SK-N-SH (cell line): ENCODE measurements around the gene NPW. TPM values are rescaled to one million over a fixed set of nuclear protein-coding genes. Genes with fewer than 3 reads are reported as not detected.

ENCODE experiments used
- CTCF ChIA-PET: fragments of 300-600, 350-600 bp; formaldehyde crosslinking; extraction: SDS; loops from one replicate; lab custom pipeline; 2021; lab: Yijun Ruan, JAX
- POLR2A ChIA-PET: fragments of 350-600 bp; sonication (Branson Sonifier 250); formaldehyde crosslinking; extraction: SDS; loops from one replicate; lab custom pipeline; 2020; ENCODE audit warnings: antibody characterized with exemption, inconsistent platforms; lab: Yijun Ruan, JAX
- DNase-seq: peaks from one replicate; pipeline ENCODE4 v3.0.0; 2012
- H2AFZ ChIP-seq: fragments of 200-600 bp; sonication (generic); 2 replicates; pipeline ENCODE4 v1.8.1; 2016; ENCODE audit warnings: antibody characterized with exemption, mild to moderate bottlenecking, low read depth
- H3F3A ChIP-seq: fragments of 200-600 bp; sonication (generic); replicated peaks from 2 replicates; pipeline ENCODE3; 2016; ENCODE audit warnings: antibody characterized with exemption, mild to moderate bottlenecking; ENCODE audit not compliant: insufficient read depth
- H3K27ac ChIP-seq, 2 experiments: fragments of 200-500 bp in 1 of 2; fragments of 200-600 bp in 1 of 2; sonication (Bioruptor generic) in 1 of 2; sonication (generic), shearing (Covaris generic) in 1 of 2; 2 replicates each; pipeline versions ENCODE4 v1.5.1 to v1.6.1; 2014 to 2016; ENCODE audit warnings: low read depth in 2 of 2, inconsistent platforms in 1 of 2, low read length in 1 of 2, mild to moderate bottlenecking in 1 of 2, mixed read lengths in 1 of 2
- H3K27me3 ChIP-seq: fragments of 200-600 bp; sonication (generic), shearing (Covaris generic); 2 replicates; pipeline ENCODE4 v1.6.1; 2016; ENCODE audit warnings: mixed run types; ENCODE audit not compliant: insufficient read depth
- H3K36me3 ChIP-seq, 2 experiments: fragments of 200-500 bp in 1 of 2; fragments of 200-600 bp in 1 of 2; sonication (Bioruptor generic) in 1 of 2; sonication (generic) in 1 of 2; replicated peaks in 1 of 2; 2 replicates each; pipeline versions ENCODE3 to v1.5.1; 2014 to 2016; ENCODE audit warnings: low read length in 1 of 2, mild to moderate bottlenecking in 1 of 2; ENCODE audit not compliant: insufficient read depth in 2 of 2, control insufficient read depth in 1 of 2
- H3K4me1 ChIP-seq, 2 experiments: fragments of 200-500 bp in 1 of 2; fragments of 200-600 bp in 1 of 2; sonication (Bioruptor generic) in 1 of 2; sonication (generic), shearing (Covaris generic) in 1 of 2; 2 replicates each; pipeline versions ENCODE4 v1.5.1 to v1.6.1; 2014 to 2016; ENCODE audit warnings: low read depth in 1 of 2, low read length in 1 of 2, mixed run types in 1 of 2; ENCODE audit not compliant: insufficient read depth in 2 of 2, control insufficient read depth in 1 of 2
- H3K4me2 ChIP-seq: fragments of 200-600 bp; sonication (generic), shearing (Covaris generic); 2 replicates; pipeline ENCODE4 v1.6.1; 2017; ENCODE audit warnings: mixed run types
- H3K4me3 ChIP-seq, 2 experiments: fragments of 200-500 bp in 1 of 2; fragments of 200-600 bp in 1 of 2; sonication (Bioruptor generic) in 1 of 2; sonication (generic), shearing (Covaris generic) in 1 of 2; 2 replicates each; pipeline versions ENCODE4 v1.5.1 to v1.8.1; 2014 to 2016; ENCODE audit warnings: low read depth in 2 of 2, inconsistent platforms in 1 of 2, low read length in 1 of 2, mild to moderate bottlenecking in 1 of 2, mixed read lengths in 1 of 2, moderate library complexity in 1 of 2
- H3K79me2 ChIP-seq: fragments of 200-600 bp; sonication (generic); 2 replicates; pipeline ENCODE4 v1.8.1; 2017; ENCODE audit warnings: mild to moderate bottlenecking; ENCODE audit not compliant: insufficient read depth
- H3K9ac ChIP-seq: fragments of 200-600 bp; sonication (generic); 2 replicates; pipeline ENCODE4 v1.6.1; 2017; ENCODE audit warnings: mixed run types
- H3K9me2 ChIP-seq: fragments of 200-600 bp; sonication (generic); 2 replicates; pipeline ENCODE4 v1.6.1; 2017; ENCODE audit warnings: mixed run types
- H3K9me3 ChIP-seq: fragments of 200-600 bp; sonication (generic); 2 replicates; pipeline ENCODE4 v1.6.1; 2017; ENCODE audit warnings: mixed run types, mild to moderate bottlenecking, moderate library complexity
- H4K20me1 ChIP-seq: fragments of 200-600 bp; sonication (generic); 2 replicates; pipeline ENCODE4 v1.6.1; 2017; ENCODE audit warnings: mild to moderate bottlenecking, mixed run types; ENCODE audit not compliant: insufficient read depth
- CHD2 ChIP-seq: fragments of 150-350 bp; IDR thresholded peaks from 2 replicates; pipeline ENCODE4 v1.6.1; 2018; ENCODE audit warnings: low read length; ENCODE audit not compliant: partially characterized antibody
- CTCF ChIP-seq: fragments of 200-600 bp; sonication (generic); IDR thresholded peaks from 2 replicates; pipeline ENCODE4 v1.6.1; 2017; ENCODE audit warnings: antibody characterized with exemption, mild to moderate bottlenecking, moderate library complexity
- EP300 ChIP-seq, 2 experiments: IDR thresholded peaks; 2 replicates each; pipeline versions ENCODE4 v1.4.0 to v1.6.1; 2012; ENCODE audit warnings: borderline replicate concordance in 1 of 2, low read depth in 1 of 2, low read length in 1 of 2
- EZH2phosphoT487 ChIP-seq: fragments of 200-600 bp; sonication (generic); IDR thresholded peaks from 2 replicates; pipeline ENCODE4 v1.6.1; 2017; ENCODE audit warnings: low read depth, mixed run types, mild to moderate bottlenecking, antibody characterized with exemption, moderate library complexity, borderline replicate concordance
- FOXJ3 ChIP-seq: sonication (generic); formaldehyde crosslinking; IDR thresholded peaks from 2 replicates; pipeline ENCODE4 v1.5.1; 2020; ENCODE audit warnings: mild to moderate bottlenecking, missing genetic modification reagents
- GABPA ChIP-seq: IDR thresholded peaks from 2 replicates; pipeline ENCODE4 v1.4.0; 2012; ENCODE audit warnings: low read depth, mild to moderate bottlenecking
- IRF3 ChIP-seq: fragments of 150-350 bp; IDR thresholded peaks from 2 replicates; pipeline ENCODE4 v1.6.1; 2016; ENCODE audit warnings: mild to moderate bottlenecking, low read depth, low read length
- JUND ChIP-seq: IDR thresholded peaks from 2 replicates; pipeline ENCODE4 v1.4.0; 2012
- MAX ChIP-seq: IDR thresholded peaks from 2 replicates; pipeline ENCODE4 v1.4.0; 2012; ENCODE audit warnings: low read depth
- MEF2A ChIP-seq: IDR thresholded peaks from 2 replicates; pipeline ENCODE4 v1.4.0; 2012; ENCODE audit warnings: low read depth, borderline replicate concordance
- RAD21 ChIP-seq: IDR thresholded peaks from 2 replicates; pipeline ENCODE4 v1.6.1; 2012; ENCODE audit warnings: mild to moderate bottlenecking, low read length
- RCOR1 ChIP-seq: fragments of 150-350 bp; IDR thresholded peaks from 2 replicates; pipeline ENCODE4 v1.6.1; 2017; ENCODE audit warnings: antibody characterized with exemption, low read length
- RFX5 ChIP-seq: IDR thresholded peaks from 2 replicates; pipeline ENCODE4 v1.6.1; 2012; ENCODE audit warnings: mild to moderate bottlenecking, improper control_type of control experiment, low read length
- RXRA ChIP-seq: IDR thresholded peaks from 2 replicates; pipeline ENCODE4 v1.4.0; 2012; ENCODE audit warnings: low read depth, mild to moderate bottlenecking, borderline replicate concordance
- SMC3 ChIP-seq: IDR thresholded peaks from 2 replicates; pipeline ENCODE4 v1.6.1; 2012; ENCODE audit warnings: low read depth, low read length, improper control_type of control experiment
- TAF1 ChIP-seq: IDR thresholded peaks from 2 replicates; pipeline ENCODE4 v1.6.1; 2012; ENCODE audit warnings: low read depth, mild to moderate bottlenecking, low read length, moderate library complexity, borderline replicate concordance
- USF1 ChIP-seq: IDR thresholded peaks from 2 replicates; pipeline ENCODE4 v1.4.0; 2012; ENCODE audit warnings: low read depth, borderline replicate concordance
- WGBS: methylation state at CpG from one replicate; pipeline ENCODE4 v1.1.6; 2017; ENCODE audit warnings: low lambda C conversion rate; 5-methylcytosine and 5-hydroxymethylcytosine counted together
- polyA plus RNA-seq, 3 experiments: library from polyadenylated mRNA; depleted of rRNA; stranded (reverse); fragments of >200 nt; gene quantifications; 2 replicates each; pipeline ENCODE4 v1.2.3, GENCODE V29; 2012

NPW gene
- polyA plus RNA-seq, 1 of the 3 experiments (the other 2 are of a cell fraction): 1.1 TPM

- Histone ChIP-seq H3K27me3 (no peaks in the 10 kb centered on the region), H3K9me3 (no peaks in the 10 kb centered on the region), H4K20me1 (no peaks in the 10 kb centered on the region), H3K36me3 (peaks cover 7 to 49% of the 10 kb centered on the region in 2 experiments), H2AFZ (no peak overlapping the region), H3K4me2 (no peak overlapping the region), H3K4me3 (no peak overlapping the region), H3K27ac (no peak overlapping the region), H3K9me2 (no peaks in the 10 kb centered on the region), H3K79me2 (peaks cover 29% of the 10 kb centered on the region), H3K4me1 (peaks cover 0 to 9% of the 10 kb centered on the region in 2 experiments; a peak in 1 of 4 replicates), H3F3A (peaks cover 4% of the 10 kb centered on the region), H3K9ac (no peak overlapping the region)
- TF ChIP-seq USF1 (no peak), RXRA (no peak), RFX5 (no peak), IRF3 (no peak)
- 96% methylated on average over 20 of the region's 42 CpGs for WGBS
- ChIA-PET POLR2A (interaction anchor here (1.6 kb wide), 1 partner anchor 10 kb away, joined by 6 read pairs; the partner anchor contains the start of gene RPS2), CTCF (interaction anchor here (1.0 kb wide), 1 partner anchor 9 kb away, joined by 3 read pairs; no protein-coding TSS in a partner anchor)
- DNase-seq: no peak
Observed at GRCh38 chr16:1974157-1975070, 45.2 kb upstream of the NPW start.

- Histone ChIP-seq H3K4me2 (no peak overlapping the region), H3K36me3 (peaks cover 7 to 49% of the 10 kb centered on the region in 2 experiments), H3K79me2 (peaks cover 28% of the 10 kb centered on the region), H3K9me3 (no peaks in the 10 kb centered on the region), H3F3A (peaks cover 4% of the 10 kb centered on the region), H3K9ac (no peak overlapping the region), H3K4me3 (no peak overlapping the region), H4K20me1 (no peaks in the 10 kb centered on the region), H2AFZ (no peak overlapping the region), H3K27me3 (no peaks in the 10 kb centered on the region), H3K4me1 (peaks cover 0 to 9% of the 10 kb centered on the region in 2 experiments; a peak in 1 of 4 replicates), H3K9me2 (no peaks in the 10 kb centered on the region), H3K27ac (no peak overlapping the region)
- ChIA-PET CTCF (no interaction called here), POLR2A (interaction anchor here (1.6 kb wide), 1 partner anchor 11 kb away, joined by 6 read pairs; the partner anchor contains the start of gene RPS2)
- 97% methylated on average over 20 of the region's 33 CpGs for WGBS
- DNase-seq: no peak
- no peak for TF ChIP-seq JUND
- no peak for TF ChIP-seq SMC3
- no peak for TF ChIP-seq IRF3
- TF ChIP-seq MAX: no peak
- no peak for TF ChIP-seq CHD2
- TF ChIP-seq TAF1: no peak
- TF ChIP-seq EP300 (IDR thresholded peaks at IDR 0.05; ENCODE audit: borderline replicate concordance in 1 of 2, low read depth in 1 of 2, low read length in 1 of 2): no peak
- TF ChIP-seq FOXJ3 (CRISPR knock-in tag): no peak
- no peak for TF ChIP-seq RCOR1
- no peak for TF ChIP-seq MEF2A
- no peak for TF ChIP-seq GABPA
- TF ChIP-seq RAD21: no peak
- no peak for TF ChIP-seq CTCF
- no peak for TF ChIP-seq EZH2phosphoT487
Observed at GRCh38 chr16:1975432-1976215, 44.0 kb upstream of the NPW start.
